ENCODE data around the gene UBE2U.
A peak's percentile ranks its signal among the peaks of the same experiment; 100 is the strongest.

GRCh38 chr1:64251971-64252370 lies 48.5 kb downstream of the UBE2U start:
- TF ChIP-seq CTCF (conservative IDR thresholded peaks at IDR 0.05; ENCODE audit: low read depth in 2 of 2) (peak; percentile 49 to 53), EZH2phosphoT487 (IDR thresholded peaks at IDR 0.05; ENCODE audit: unreplicated experiment) (no peak), CREB1 (CRISPR knock-in tag; IDR thresholded peaks at IDR 0.05; ENCODE audit: low read depth) (no peak), POLR2AphosphoS5 (IDR thresholded peaks at IDR 0.05; ENCODE audit: low read depth) (no peak), EZH2 (IDR thresholded peaks at IDR 0.05; ENCODE audit: low read depth, unreplicated experiment) (no peak), ETS1 (IDR thresholded peaks at IDR 0.05) (no peak), JUNB (IDR thresholded peaks at IDR 0.05; ENCODE audit: unreplicated experiment) (no peak)
- TF ChIP-seq, protein P1, sequence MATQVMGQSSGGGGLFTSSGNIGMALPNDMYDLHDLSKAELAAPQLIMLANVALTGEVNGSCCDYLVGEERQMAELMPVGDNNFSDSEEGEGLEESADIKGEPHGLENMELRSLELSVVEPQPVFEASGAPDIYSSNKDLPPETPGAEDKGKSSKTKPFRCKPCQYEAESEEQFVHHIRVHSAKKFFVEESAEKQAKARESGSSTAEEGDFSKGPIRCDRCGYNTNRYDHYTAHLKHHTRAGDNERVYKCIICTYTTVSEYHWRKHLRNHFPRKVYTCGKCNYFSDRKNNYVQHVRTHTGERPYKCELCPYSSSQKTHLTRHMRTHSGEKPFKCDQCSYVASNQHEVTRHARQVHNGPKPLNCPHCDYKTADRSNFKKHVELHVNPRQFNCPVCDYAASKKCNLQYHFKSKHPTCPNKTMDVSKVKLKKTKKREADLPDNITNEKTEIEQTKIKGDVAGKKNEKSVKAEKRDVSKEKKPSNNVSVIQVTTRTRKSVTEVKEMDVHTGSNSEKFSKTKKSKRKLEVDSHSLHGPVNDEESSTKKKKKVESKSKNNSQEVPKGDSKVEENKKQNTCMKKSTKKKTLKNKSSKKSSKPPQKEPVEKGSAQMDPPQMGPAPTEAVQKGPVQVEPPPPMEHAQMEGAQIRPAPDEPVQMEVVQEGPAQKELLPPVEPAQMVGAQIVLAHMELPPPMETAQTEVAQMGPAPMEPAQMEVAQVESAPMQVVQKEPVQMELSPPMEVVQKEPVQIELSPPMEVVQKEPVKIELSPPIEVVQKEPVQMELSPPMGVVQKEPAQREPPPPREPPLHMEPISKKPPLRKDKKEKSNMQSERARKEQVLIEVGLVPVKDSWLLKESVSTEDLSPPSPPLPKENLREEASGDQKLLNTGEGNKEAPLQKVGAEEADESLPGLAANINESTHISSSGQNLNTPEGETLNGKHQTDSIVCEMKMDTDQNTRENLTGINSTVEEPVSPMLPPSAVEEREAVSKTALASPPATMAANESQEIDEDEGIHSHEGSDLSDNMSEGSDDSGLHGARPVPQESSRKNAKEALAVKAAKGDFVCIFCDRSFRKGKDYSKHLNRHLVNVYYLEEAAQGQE (IDR thresholded peaks at IDR 0.05; ENCODE audit: unreplicated experiment): no peak

Measured in GM23338 (cell line).